Measurements from ENCODE around the gene COQ8B. TPM values are rescaled to one million over a fixed set of nuclear protein-coding genes. Genes with fewer than 3 reads are reported as not detected.

The COQ8B gene
- total RNA-seq, 1 experiment from 2014 or later, result 57.7 TPM

- H3K9me2 ChIP-seq (ENCODE audit: insufficient read depth), result no peaks in the 10 kb centered on the region
- no TSS peak for BruUV-seq (replicated peaks)
- H4K20me1 ChIP-seq (ENCODE audit: insufficient read depth), result no peaks in the 10 kb centered on the region
- no peak overlapping the region for H3K27ac ChIP-seq
- no peak overlapping the region for H2AFZ ChIP-seq
- no peak for TF ChIP-seq EZH2 (IDR thresholded peaks at IDR 0.05; ENCODE audit: low read depth)
- no peak for TF ChIP-seq CTCF (conservative IDR thresholded peaks at IDR 0.05)
- H3F3A ChIP-seq (ENCODE audit: insufficient read depth, low read depth), result peaks cover 7% of the 10 kb centered on the region; the same call in 1 of the 2 replicates
- ChIA-PET POLR2A (ENCODE audit: unreplicated experiment) (no interaction called here), CTCF (no interaction called here)
- no peaks in the 10 kb centered on the region for H3K36me3 ChIP-seq (ENCODE audit: low read depth)
- H3K79me2 ChIP-seq (ENCODE audit: low read depth), result peaks cover 10% of the 10 kb centered on the region
- intact Hi-C loops (cut with micrococcal nuclease; ENCODE audit: unreplicated experiment), result no loop called here
- no peak overlapping the region for H3K4me2 ChIP-seq
- no peak for DNase-seq
- H3K27me3 ChIP-seq (ENCODE audit: insufficient read depth, low read depth), result no peaks in the 10 kb centered on the region
- no peak overlapping the region for H3K4me3 ChIP-seq
- no peaks in the 10 kb centered on the region for H3K9me3 ChIP-seq (ENCODE audit: insufficient read depth, low read depth)
- H3K4me1 ChIP-seq (replicated peaks; ENCODE audit: insufficient read depth), result peaks cover 19% of the 10 kb centered on the region
These were observed 29.1 kb downstream of the COQ8B start for GRCh38 chr19:40687525-40688016.

- CTCF ChIA-PET, result no interaction called here
These were observed 29.7 kb downstream of the COQ8B start for GRCh38 chr19:40686882-40687524.

GRCh38 chr19:40685563-40685962 lies 31.1 kb downstream of the COQ8B start:
- ChIA-PET CTCF (no interaction called here), POLR2A (ENCODE audit: unreplicated experiment) (no interaction called here)
- Histone ChIP-seq H3K36me3 (ENCODE audit: low read depth) (no peaks in the 10 kb centered on the region), H4K20me1 (ENCODE audit: insufficient read depth) (no peaks in the 10 kb centered on the region), H3K79me2 (ENCODE audit: low read depth) (peaks cover 10% of the 10 kb centered on the region), H3K9me2 (ENCODE audit: insufficient read depth) (no peaks in the 10 kb centered on the region), H3K4me2 (no peak overlapping the region), H3K9me3 (ENCODE audit: insufficient read depth, low read depth) (no peaks in the 10 kb centered on the region), H3K27ac (no peak overlapping the region), H3K4me3 (no peak overlapping the region), H2AFZ (no peak overlapping the region), H3K27me3 (ENCODE audit: insufficient read depth, low read depth) (no peaks in the 10 kb centered on the region), H3K4me1 (replicated peaks; ENCODE audit: insufficient read depth) (peaks cover 12% of the 10 kb centered on the region), H3F3A (ENCODE audit: insufficient read depth, low read depth) (peaks cover 7% of the 10 kb centered on the region; the same call in 1 of the 2 replicates)
- TF ChIP-seq CTCF (conservative IDR thresholded peaks at IDR 0.05), result no peak
- TF ChIP-seq EZH2 (IDR thresholded peaks at IDR 0.05; ENCODE audit: low read depth), result no peak
- BruUV-seq (replicated peaks), result no TSS peak
- intact Hi-C loops (cut with micrococcal nuclease; ENCODE audit: unreplicated experiment), result no loop called here
- no peak for DNase-seq

More at GRCh38 chr19:40686882-40687524, 29.7 kb downstream of the COQ8B start:
- DNase-seq, result no peak
- Histone ChIP-seq H3K4me2 (no peak overlapping the region), H3K4me1 (replicated peaks; ENCODE audit: insufficient read depth) (peaks cover 19% of the 10 kb centered on the region), H3K9me3 (ENCODE audit: insufficient read depth, low read depth) (no peaks in the 10 kb centered on the region), H3K79me2 (ENCODE audit: low read depth) (peaks cover 10% of the 10 kb centered on the region), H4K20me1 (ENCODE audit: insufficient read depth) (no peaks in the 10 kb centered on the region), H2AFZ (no peak overlapping the region), H3K4me3 (no peak overlapping the region), H3F3A (ENCODE audit: insufficient read depth, low read depth) (peaks cover 7% of the 10 kb centered on the region; the same call in 1 of the 2 replicates), H3K27ac (no peak overlapping the region), H3K36me3 (ENCODE audit: low read depth) (no peaks in the 10 kb centered on the region), H3K9me2 (ENCODE audit: insufficient read depth) (no peaks in the 10 kb centered on the region), H3K27me3 (ENCODE audit: insufficient read depth, low read depth) (no peaks in the 10 kb centered on the region)
- BruUV-seq (replicated peaks), result no TSS peak
- POLR2A ChIA-PET (ENCODE audit: unreplicated experiment), result no interaction called here
- intact Hi-C loops (cut with micrococcal nuclease; ENCODE audit: unreplicated experiment), result no loop called here
- no peak for TF ChIP-seq CTCF (conservative IDR thresholded peaks at IDR 0.05)
- no peak for TF ChIP-seq EZH2 (IDR thresholded peaks at IDR 0.05; ENCODE audit: low read depth)
